HEK293T (cell line): ENCODE results near the gene AP1G1.

ENCODE experiments used
- CTCF ChIA-PET: fragments of 350-600 bp; formaldehyde crosslinking; extraction: SDS; loops from one replicate; lab custom pipeline; 2021; ENCODE audit warnings: antibody characterized with exemption, inconsistent platforms; lab: Yijun Ruan, JAX
- POLR2A ChIA-PET: fragments of 350-600 bp; formaldehyde crosslinking; extraction: SDS; loops from one replicate; lab custom pipeline; 2020; ENCODE audit warnings: antibody characterized with exemption, inconsistent platforms; lab: Yijun Ruan, JAX
- DNase-seq: peaks from one replicate; pipeline ENCODE4 v3.0.0; 2012; ENCODE audit warnings: mixed read lengths; ENCODE audit errors: extremely low spot score
- ARNT ChIP-seq: fragments of 450-650 bp; IDR thresholded peaks from 2 replicates; pipeline ENCODE4 v1.6.1; 2017; ENCODE audit warnings: mild to moderate bottlenecking
- BHLHE40 ChIP-seq: fragments of 450-650 bp; IDR thresholded peaks from 2 replicates; pipeline ENCODE4 v1.6.1; 2016; ENCODE audit warnings: mild to moderate bottlenecking, moderate library complexity, borderline replicate concordance
- CTBP1 ChIP-seq: fragments of 450-650 bp; IDR thresholded peaks from 2 replicates; pipeline ENCODE4 v1.6.1; 2016; ENCODE audit warnings: borderline replicate concordance
- ELF4 ChIP-seq: fragments of 450-650 bp; IDR thresholded peaks from 2 replicates; pipeline ENCODE4 v1.6.1; 2017; ENCODE audit warnings: antibody characterized with exemption
- FOXA1 ChIP-seq: fragments of 450-650 bp; IDR thresholded peaks from 2 replicates; pipeline ENCODE4 v1.6.1; 2016; ENCODE audit warnings: mild to moderate bottlenecking
- FOXK2 ChIP-seq: fragments of 450-650 bp; IDR thresholded peaks from 2 replicates; pipeline ENCODE4 v1.6.1; 2016; ENCODE audit warnings: mild to moderate bottlenecking
- FOXM1 ChIP-seq: fragments of 450-650 bp; IDR thresholded peaks from 2 replicates; pipeline ENCODE4 v1.6.1; 2017; ENCODE audit warnings: mild to moderate bottlenecking, borderline replicate concordance
- HDGF ChIP-seq: fragments of 450-650 bp; IDR thresholded peaks from 2 replicates; pipeline ENCODE4 v1.6.1; 2017; ENCODE audit warnings: antibody characterized with exemption, borderline replicate concordance
- L3MBTL2 ChIP-seq: fragments of 450-650 bp; conservative IDR thresholded peaks from 2 replicates; pipeline ENCODE4 v1.6.1; 2016; ENCODE audit warnings: mild to moderate bottlenecking
- LEF1 ChIP-seq: fragments of 450-650 bp; IDR thresholded peaks from 2 replicates; pipeline ENCODE4 v1.6.1; 2017; ENCODE audit warnings: mild to moderate bottlenecking, borderline replicate concordance
- NFRKB ChIP-seq: fragments of 450-650 bp; IDR thresholded peaks from 2 replicates; pipeline ENCODE4 v1.6.1; 2016; ENCODE audit warnings: mild to moderate bottlenecking, moderate library complexity
- SP1 ChIP-seq: fragments of 450-650 bp; IDR thresholded peaks from 2 replicates; pipeline ENCODE4 v1.6.1; 2017
- SUZ12 ChIP-seq: fragments of 450-650 bp; IDR thresholded peaks from 2 replicates; pipeline ENCODE4 v1.6.1; 2016; ENCODE audit warnings: mild to moderate bottlenecking
- TARDBP ChIP-seq: fragments of 450-650 bp; IDR thresholded peaks from 2 replicates; pipeline ENCODE4 v1.6.1; 2016
- ZNF384 ChIP-seq: fragments of 450-650 bp; IDR thresholded peaks from 2 replicates; pipeline ENCODE4 v1.6.1; 2016
- TF ChIP-seq, protein P1 (sequence below): fragments of 450-650 bp; IDR thresholded peaks from 2 replicates; pipeline ENCODE4 v1.6.1; 2016

The AP1G1 gene

DNA sequence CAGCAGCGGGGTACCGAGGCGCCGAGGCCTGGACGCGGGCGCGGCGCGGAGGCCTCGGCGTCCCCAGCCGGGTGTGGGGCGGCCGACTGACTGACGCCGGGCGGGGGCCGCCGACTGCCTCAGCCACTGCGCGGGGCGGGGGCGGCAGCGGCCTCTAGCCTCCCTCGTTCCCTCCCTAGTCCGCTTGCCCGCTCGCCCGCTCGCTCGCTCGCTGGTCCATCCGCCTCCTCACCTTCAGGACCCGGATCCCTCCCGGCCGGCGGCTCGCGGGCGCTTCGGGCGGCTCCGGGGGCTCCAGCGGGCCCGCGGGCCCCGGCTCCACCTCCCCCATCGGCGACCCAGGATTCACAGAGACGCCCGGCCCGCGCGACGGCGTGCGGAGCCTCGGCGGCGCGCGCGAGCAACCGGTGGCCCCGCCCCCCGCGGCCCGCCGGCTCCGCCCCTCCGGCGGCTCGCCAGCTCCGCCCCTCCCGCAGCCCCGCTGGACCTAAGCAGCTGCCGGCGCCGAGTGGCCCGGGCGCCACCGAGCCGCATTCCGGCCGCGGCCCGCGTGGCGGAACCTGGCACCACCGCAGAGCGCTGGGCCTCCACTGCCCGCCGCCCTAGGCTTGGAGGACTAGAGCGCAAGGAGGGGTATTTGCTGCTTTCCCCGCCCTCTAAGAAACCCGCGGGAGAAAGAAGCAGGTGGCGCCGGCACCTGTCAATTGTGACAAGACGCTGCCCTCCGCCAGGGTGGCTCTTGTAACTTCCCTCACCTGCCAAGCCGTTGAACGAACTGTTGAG is 84.9 kb downstream of the AP1G1 start:
- peak; percentile 86 for DNase-seq
- ChIA-PET CTCF (no interaction called here), POLR2A (no interaction called here)
- peak; percentile 77 for TF ChIP-seq L3MBTL2
- TF ChIP-seq SP1 = no peak

DNA sequence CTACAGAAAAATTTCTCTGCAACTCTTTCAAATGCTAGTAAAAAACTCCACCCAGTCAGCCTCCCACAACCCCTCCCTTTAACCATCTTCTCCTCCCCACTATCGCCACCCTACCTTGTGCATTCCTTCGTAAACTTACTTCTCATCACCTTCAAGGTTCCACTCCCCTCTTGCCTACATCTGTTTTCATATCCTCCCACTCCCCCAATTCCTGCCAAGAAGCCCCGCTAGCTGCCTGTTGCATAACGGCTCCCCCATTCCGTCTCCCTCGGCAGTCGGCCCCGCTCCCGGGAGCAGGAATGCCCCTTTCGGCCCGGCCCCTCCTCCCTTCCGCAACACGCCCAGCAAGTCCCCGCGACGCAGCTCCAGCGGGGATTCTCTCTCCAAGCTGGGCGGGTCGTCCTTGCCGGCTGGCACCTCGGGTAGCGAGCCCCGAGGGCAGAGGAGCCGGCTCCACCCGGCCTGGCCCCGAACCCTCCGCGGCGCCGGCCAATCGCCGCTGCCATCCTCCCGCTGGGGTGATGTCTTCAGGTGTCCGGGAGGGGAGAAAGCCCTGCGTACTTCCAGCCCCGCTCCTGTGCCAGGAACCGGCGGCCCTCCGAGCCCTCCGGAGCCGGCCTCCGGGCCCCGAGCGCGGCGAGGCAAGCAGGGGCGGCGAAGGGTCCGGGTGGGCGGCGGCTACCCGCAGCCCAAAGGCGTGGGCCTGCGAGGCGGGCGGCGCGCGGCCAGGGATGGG is 85.7 kb downstream of the AP1G1 start:
- CTCF ChIA-PET = no interaction called here
- POLR2A ChIA-PET = no interaction called here
- TF ChIP-seq L3MBTL2 (no peak), SUZ12 (no peak), FOXM1 (no peak), HDGF (no peak), CTBP1 (no peak), LEF1 (no peak), NFRKB (no peak), FOXA1 (no peak)
- TF ChIP-seq, protein P1, sequence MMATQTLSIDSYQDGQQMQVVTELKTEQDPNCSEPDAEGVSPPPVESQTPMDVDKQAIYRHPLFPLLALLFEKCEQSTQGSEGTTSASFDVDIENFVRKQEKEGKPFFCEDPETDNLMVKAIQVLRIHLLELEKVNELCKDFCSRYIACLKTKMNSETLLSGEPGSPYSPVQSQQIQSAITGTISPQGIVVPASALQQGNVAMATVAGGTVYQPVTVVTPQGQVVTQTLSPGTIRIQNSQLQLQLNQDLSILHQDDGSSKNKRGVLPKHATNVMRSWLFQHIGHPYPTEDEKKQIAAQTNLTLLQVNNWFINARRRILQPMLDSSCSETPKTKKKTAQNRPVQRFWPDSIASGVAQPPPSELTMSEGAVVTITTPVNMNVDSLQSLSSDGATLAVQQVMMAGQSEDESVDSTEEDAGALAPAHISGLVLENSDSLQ = no peak
- DNase-seq = peak; percentile 71

DNA sequence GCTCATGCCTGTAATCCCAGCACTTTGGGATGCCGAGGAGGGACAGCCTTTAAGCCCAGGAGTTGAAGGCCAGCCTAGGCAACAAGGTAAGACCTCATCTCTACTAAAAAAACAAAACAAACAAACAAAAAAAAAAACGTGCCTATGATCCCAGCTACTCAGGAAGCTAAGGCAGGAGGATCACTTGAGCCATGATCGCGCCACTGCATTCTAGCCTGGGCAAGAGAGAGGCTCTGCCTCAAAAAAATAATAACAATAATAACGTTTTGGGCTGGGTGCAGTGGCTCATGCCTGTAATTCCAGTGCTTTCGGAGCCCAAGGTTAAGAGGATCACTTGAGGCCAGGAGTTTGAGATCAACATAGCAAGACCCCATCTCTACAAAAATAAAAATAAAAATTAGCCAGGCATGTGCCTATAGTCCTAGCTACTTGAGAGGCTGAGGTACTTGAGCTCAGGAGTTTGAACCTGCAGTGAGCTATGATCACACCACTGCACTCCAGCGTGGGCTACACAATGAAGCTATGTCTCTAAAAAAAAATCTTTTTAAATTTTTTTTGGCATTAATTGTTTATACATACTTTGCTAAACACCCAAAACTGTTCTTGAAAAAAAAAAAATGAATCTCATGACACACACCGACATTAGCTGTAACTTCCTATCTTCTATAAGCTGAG is 87.4 kb downstream of the AP1G1 start:
- DNase-seq = no peak
- POLR2A ChIA-PET = no interaction called here
- no peak for TF ChIP-seq ZNF384
- no peak for TF ChIP-seq L3MBTL2
- no peak for TF ChIP-seq SUZ12
- no peak for TF ChIP-seq TARDBP
- no peak for TF ChIP-seq LEF1
- TF ChIP-seq NFRKB = no peak
- TF ChIP-seq FOXM1 = no peak
- no peak for TF ChIP-seq SP1
- no peak for TF ChIP-seq HDGF
- TF ChIP-seq CTBP1 = no peak
- TF ChIP-seq ARNT = no peak
- CTCF ChIA-PET = no interaction called here

GRCh38 chr16:71712501-71712900 is 96.1 kb downstream of the AP1G1 start:
- ChIA-PET CTCF (no interaction called here), POLR2A (no interaction called here)
- TF ChIP-seq ZNF384 = no peak
- TF ChIP-seq NFRKB = no peak
- no peak for TF ChIP-seq HDGF
- TF ChIP-seq SP1 = no peak
- no peak for TF ChIP-seq SUZ12
- TF ChIP-seq ELF4 = no peak
- no peak for TF ChIP-seq FOXK2
- TF ChIP-seq, protein P1 = no peak
- TF ChIP-seq TARDBP = no peak
- no peak for TF ChIP-seq FOXM1
- no peak for TF ChIP-seq ARNT
- no peak for TF ChIP-seq L3MBTL2
- no peak for TF ChIP-seq BHLHE40
- TF ChIP-seq LEF1 = no peak
- TF ChIP-seq FOXA1 = no peak
- TF ChIP-seq CTBP1 = no peak
- no peak for DNase-seq

DNA sequence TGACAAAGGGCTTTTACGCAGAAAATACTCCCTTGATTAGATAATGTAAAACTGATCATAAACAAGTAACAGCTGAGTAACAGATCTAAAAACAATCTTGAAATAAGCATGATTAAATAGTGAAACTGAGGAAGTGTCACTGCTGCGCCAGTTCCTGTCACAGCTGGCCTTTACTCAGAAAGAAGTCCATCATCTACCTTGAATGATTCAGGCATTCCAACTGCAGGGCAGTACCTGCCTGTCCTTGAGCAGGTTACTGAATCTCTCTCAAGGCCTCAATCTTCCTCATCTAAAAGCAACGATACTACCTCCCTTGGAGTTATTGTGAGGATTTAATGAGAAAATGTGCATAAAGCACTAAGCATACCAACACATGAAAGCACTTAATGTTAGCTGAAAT is 96.8 kb downstream of the AP1G1 start:
- POLR2A ChIA-PET = no interaction called here
- CTCF ChIA-PET = no interaction called here
- DNase-seq = no peak
- no peak for TF ChIP-seq ARNT
- TF ChIP-seq CTBP1 = no peak
- no peak for TF ChIP-seq SUZ12
- no peak for TF ChIP-seq ELF4
- no peak for TF ChIP-seq LEF1
- TF ChIP-seq NFRKB = no peak
- TF ChIP-seq ZNF384 = no peak
- no peak for TF ChIP-seq FOXM1
- TF ChIP-seq SP1 = no peak
- no peak for TF ChIP-seq L3MBTL2
- no peak for TF ChIP-seq TARDBP
- no peak for TF ChIP-seq FOXA1
- TF ChIP-seq, protein P1 = no peak
- TF ChIP-seq FOXK2 = no peak
- TF ChIP-seq BHLHE40 = no peak
